Ishikawa (cell line): ENCODE results near the gene KCND3.

ENCODE experiments used
- CEBPB ChIP-seq: IDR thresholded peaks from 2 replicates; pipeline ENCODE4 v1.6.1; 2012
- EGR1 ChIP-seq: IDR thresholded peaks from 2 replicates; pipeline ENCODE4 v1.6.1; 2012
- TAF1 ChIP-seq: IDR thresholded peaks from 2 replicates; pipeline ENCODE4 v1.6.1; 2012; ENCODE audit warnings: low read depth, mild to moderate bottlenecking

- TF ChIP-seq EGR1 (no peak), TAF1 (no peak), CEBPB (no peak)
Observed at GRCh38 chr1:111855260-111855659, 134.2 kb downstream of the KCND3 start.
